Ectodermal cell (in vitro differentiated cells): Measurements from ENCODE around the gene OR14K1. TPM values are rescaled to one million over a fixed set of nuclear protein-coding genes. Genes with fewer than 3 reads are reported as not detected.
"Not testable (repeated sequence)": the region's sequence is repeated elsewhere in the genome, so short reads cannot be mapped to it uniquely, and the experiment has no call there.

Experiments
- H3K27ac ChIP-seq: 2 replicates; pipeline ENCODE4 v1.7.0; 2013; ENCODE audit warnings: mild to moderate bottlenecking, low read depth, low read length; ENCODE audit not compliant: insufficient read depth, poor library complexity, severe bottlenecking
- H3K27me3 ChIP-seq: 2 replicates; pipeline ENCODE4 v1.7.0; 2013; ENCODE audit warnings: mild to moderate bottlenecking, low read length; ENCODE audit not compliant: insufficient read depth, control insufficient read depth, poor library complexity, severe bottlenecking
- H3K36me3 ChIP-seq: one replicate; pipeline ENCODE4 v1.7.0; 2013; ENCODE audit warnings: low read length; ENCODE audit not compliant: control insufficient read depth, insufficient read depth
- H3K4me1 ChIP-seq: one replicate; pipeline ENCODE4 v1.7.0; 2013; ENCODE audit warnings: low read length; ENCODE audit not compliant: control insufficient read depth, insufficient read depth
- H3K4me3 ChIP-seq: 2 replicates; pipeline ENCODE4 v1.7.0; 2013; ENCODE audit warnings: low read depth, low read length, control low read depth; ENCODE audit not compliant: insufficient read depth
- H3K9me3 ChIP-seq: 2 replicates; pipeline ENCODE4 v1.7.0; 2013; ENCODE audit warnings: mild to moderate bottlenecking, low read length, moderate library complexity; ENCODE audit not compliant: control insufficient read depth
- WGBS, 2 experiments: methylation state at CpG; one replicate each; pipeline ENCODE4 v1.1.7; 2013; ENCODE audit warnings: missing lambda C conversion rate in 2 of 2; 5-methylcytosine and 5-hydroxymethylcytosine counted together
- polyA plus RNA-seq, 4 experiments: library from polyadenylated mRNA; stranded (reverse); fragments of 50-300 nt; gene quantifications; one replicate each; pipeline ENCODE4 v1.2.3, GENCODE V29; 2013

The OR14K1 gene, protein sequence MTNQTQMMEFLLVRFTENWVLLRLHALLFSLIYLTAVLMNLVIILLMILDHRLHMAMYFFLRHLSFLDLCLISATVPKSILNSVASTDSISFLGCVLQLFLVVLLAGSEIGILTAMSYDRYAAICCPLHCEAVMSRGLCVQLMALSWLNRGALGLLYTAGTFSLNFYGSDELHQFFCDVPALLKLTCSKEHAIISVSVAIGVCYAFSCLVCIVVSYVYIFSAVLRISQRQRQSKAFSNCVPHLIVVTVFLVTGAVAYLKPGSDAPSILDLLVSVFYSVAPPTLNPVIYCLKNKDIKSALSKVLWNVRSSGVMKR
- polyA plus RNA-seq (2013, experiment 1 of 4), result not detected
- not detected for polyA plus RNA-seq (2013, experiment 2 of 4)
- not detected for polyA plus RNA-seq (2013, experiment 3 of 4)
- not detected for polyA plus RNA-seq (2013, experiment 4 of 4)

DNA sequence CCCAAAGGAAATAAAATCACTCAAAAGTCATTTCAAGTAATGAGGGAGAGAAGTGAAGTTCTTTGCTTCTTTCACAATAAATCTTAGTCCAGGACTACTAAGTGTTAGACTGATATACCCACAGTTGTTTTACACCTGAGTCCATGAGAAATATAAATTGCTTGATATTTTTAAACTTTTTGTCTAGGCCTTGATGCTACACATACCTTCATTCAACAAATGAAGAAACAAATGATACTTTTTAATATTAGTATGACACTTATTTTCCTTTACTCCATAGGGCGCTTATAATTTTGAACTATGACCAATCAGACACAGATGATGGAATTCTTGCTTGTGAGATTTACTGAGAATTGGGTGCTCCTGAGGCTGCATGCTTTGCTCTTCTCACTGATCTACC lies at the start of gene OR14K1:
OR14K1 (plus strand) TSS at position 301 of the 400 bp plus-strand sequence; CDS start at position 301, 0 bp downstream.
- Histone ChIP-seq H3K9me3 (peaks cover 11% of the 10 kb centered on the region), H3K27ac (no peak within 1 kb of the TSS), H3K4me1 (no peaks in the 10 kb centered on the region), H3K27me3 (no peaks in the 10 kb centered on the region), H3K4me3 (no peak within 1 kb of the TSS), H3K36me3 (no peaks in the 10 kb centered on the region)
- WGBS, 2 experiments, result 83 to 100% methylated on average over 1 of the region's 1 CpG

DNA sequence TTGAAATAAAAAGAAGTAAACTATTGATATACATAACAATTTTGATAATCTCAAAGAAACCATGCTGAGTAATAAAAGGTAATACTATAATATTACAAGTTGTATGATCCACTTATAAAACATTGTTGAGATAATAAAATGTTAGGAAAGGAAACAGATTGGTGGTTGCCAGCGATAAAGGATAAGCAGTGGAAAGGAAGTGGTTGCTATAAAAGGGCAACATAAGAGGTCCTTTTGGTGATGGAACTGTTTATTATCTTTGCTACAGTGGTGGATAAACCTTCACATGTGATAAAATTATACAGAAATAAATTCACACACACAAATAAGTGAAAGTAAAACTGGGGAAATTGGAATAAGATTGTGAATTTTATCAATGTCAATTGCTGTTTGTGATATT lies 37.1 kb upstream of the OR14K1 start:
- peaks cover 2% of the 10 kb centered on the region for H3K9me3 ChIP-seq
- no peaks in the 10 kb centered on the region for H3K36me3 ChIP-seq
- no peaks in the 10 kb centered on the region for H3K4me1 ChIP-seq
- no peak overlapping the region for H3K4me3 ChIP-seq
- H3K27me3 ChIP-seq, result no peaks in the 10 kb centered on the region
- WGBS, 2 experiments, result 85% methylated on average over 1 of the region's 1 CpG
- H3K27ac ChIP-seq, result no peak overlapping the region

DNA sequence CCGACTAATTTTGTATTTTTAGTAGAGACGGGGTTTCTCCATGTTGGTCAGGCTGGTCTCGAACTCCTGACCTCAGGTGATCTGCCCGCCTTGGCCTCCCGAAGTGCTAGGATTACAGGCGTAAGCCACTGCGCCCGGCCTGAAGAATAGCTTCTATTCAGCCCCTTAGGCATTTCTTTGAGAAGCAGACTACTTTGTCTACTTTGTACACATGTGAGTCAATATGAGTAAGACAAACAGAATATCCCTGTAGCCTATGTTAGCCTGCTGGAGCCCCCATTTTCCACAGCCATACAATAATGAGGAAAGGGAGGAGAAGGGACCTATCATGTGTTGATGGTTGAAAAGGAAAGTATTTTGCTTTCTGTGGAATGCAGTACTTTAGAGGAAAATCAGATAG lies 27.7 kb upstream of the OR14K1 start:
- H3K9me3 ChIP-seq, H3K4me1 ChIP-seq, H3K4me3 ChIP-seq, H3K27ac ChIP-seq, H3K27me3 ChIP-seq, H3K36me3 ChIP-seq: not testable (repeated sequence)
- WGBS, 2 experiments, result 85 to 91% methylated on average over 8 of the region's 8 CpGs

DNA sequence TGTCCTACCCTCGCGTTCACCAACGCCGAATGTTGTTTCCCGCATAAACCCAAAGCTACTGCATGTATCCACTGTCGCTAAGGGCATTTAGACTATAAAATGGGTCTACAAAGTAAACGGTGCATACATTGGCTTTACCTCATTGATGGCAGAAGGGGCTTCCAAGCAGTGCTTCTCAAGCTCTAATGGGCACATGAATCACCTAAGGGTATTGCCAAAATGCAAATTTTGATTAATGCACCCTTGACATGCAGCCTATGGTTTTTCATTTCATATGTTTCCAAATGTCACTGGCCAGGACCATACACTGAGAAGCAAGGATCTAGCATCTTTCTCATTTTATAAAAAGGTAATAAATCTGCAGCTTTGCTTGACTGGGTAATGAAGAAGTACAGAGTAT lies 24.7 kb upstream of the OR14K1 start:
- no peaks in the 10 kb centered on the region for H3K9me3 ChIP-seq
- 92 to 93% methylated on average over 7 of the region's 7 CpGs for WGBS, 2 experiments

DNA sequence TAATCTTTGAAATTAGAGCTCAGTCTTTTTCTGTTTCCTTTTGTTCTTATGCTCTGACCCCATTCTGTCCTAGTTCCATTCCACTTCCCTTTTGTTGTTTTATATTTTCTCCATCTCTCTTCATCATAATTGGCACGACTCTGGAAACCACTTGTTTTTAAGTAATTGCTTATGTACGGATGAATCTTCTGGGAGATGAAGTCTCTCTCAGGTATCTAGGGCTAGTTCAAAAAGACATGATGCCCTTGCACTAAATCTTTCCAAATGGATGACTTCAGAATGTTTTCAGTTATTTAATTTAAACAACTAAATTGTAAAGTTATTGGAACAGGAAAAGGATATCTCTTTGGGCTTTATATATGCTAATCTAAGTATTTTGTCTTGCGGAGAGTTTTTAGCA lies 21.9 kb upstream of the OR14K1 start, which contains the start of gene OR6F1:
OR6F1 (minus strand) TSS at position 101 of the 400 bp plus-strand sequence. CDS start 3,891 bp downstream, outside the sequence.
- Histone ChIP-seq H3K4me3 (no peak within 1 kb of the TSS), H3K9me3 (no peaks in the 10 kb centered on the region), H3K4me1 (no peaks in the 10 kb centered on the region), H3K27me3 (no peaks in the 10 kb centered on the region), H3K36me3 (no peaks in the 10 kb centered on the region), H3K27ac (no peak within 1 kb of the TSS)
- 56 to 88% methylated on average over 2 to 3 of the region's 3 CpGs for WGBS, 2 experiments

More for the DNA sequence above, 24.7 kb upstream of the OR14K1 start:
- Histone ChIP-seq H3K36me3 (no peaks in the 10 kb centered on the region), H3K4me3 (no peak overlapping the region), H3K4me1 (no peaks in the 10 kb centered on the region), H3K27me3 (no peaks in the 10 kb centered on the region), H3K27ac (no peak overlapping the region)

DNA sequence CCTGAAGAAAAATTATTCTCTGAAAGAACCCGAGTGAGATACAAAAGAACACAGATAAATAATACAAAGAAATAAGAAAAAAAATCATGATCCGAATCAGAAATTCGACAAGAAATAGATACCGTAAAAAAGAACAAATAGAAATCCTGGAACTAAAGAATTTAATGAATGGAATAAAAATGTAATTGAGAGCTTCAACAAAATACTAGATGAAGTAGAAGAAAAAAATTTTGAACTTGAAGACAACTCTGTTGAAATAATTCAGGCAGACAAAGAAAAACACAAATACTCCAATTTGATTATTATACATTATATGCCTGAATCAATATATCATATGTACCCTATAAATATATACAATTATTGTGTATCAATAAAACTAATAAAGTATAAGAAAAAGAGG lies 17.2 kb upstream of the OR14K1 start:
- Histone ChIP-seq H3K4me1 (no peaks in the 10 kb centered on the region), H3K27ac (no peak overlapping the region), H3K27me3 (no peaks in the 10 kb centered on the region), H3K9me3 (no peaks in the 10 kb centered on the region), H3K4me3 (no peak overlapping the region), H3K36me3 (no peaks in the 10 kb centered on the region)
- WGBS, 2 experiments, result 94 to 100% methylated on average over 3 of the region's 4 CpGs

DNA sequence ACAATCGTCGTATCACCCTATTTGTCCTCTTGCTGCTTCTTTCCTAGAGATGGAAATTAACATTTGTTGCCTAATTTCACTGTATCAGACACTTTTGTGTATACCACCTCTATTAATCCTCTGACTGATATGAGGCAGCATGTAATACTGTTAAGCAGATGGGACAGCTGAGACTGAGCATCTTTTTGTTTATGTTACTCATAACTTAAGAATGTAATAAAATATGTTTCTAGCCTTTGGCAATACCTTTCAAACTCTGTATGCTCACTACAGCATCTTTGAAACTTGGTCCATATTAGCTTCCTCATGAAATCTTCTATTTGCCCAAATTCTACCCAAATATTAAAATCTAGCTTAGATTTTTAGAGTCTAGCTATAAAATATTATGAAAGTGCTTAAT lies 2.3 kb downstream of the OR14K1 start:
- H3K9me3 ChIP-seq, result peaks cover 13% of the 10 kb centered on the region
- H3K27me3 ChIP-seq, result no peaks in the 10 kb centered on the region
- no peak overlapping the region for H3K27ac ChIP-seq
- no peaks in the 10 kb centered on the region for H3K36me3 ChIP-seq
- no peaks in the 10 kb centered on the region for H3K4me1 ChIP-seq
- WGBS, 2 experiments, result 79 to 96% methylated on average over 2 of the region's 2 CpGs
- no peak overlapping the region for H3K4me3 ChIP-seq

DNA sequence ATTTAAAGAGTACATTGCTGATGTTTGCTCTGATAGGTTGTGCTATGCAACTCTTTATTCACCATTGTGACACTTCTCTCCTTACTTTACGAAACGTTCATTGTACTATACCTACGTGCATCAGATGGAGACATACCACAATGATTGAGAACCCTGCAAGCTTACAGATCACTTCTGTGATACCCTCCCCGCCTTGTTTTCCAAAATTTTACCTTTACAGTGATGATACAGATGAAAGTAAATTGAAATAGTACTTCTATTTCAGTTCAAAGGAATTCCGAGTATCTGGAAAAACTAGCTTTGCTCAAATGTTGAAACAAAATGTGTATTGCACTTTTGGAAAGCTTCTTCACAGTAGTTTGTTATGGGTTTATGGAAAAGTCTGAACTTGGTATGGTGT lies 3.3 kb downstream of the OR14K1 start:
- 82 to 93% methylated on average over 4 to 5 of the region's 5 CpGs for WGBS, 2 experiments

DNA sequence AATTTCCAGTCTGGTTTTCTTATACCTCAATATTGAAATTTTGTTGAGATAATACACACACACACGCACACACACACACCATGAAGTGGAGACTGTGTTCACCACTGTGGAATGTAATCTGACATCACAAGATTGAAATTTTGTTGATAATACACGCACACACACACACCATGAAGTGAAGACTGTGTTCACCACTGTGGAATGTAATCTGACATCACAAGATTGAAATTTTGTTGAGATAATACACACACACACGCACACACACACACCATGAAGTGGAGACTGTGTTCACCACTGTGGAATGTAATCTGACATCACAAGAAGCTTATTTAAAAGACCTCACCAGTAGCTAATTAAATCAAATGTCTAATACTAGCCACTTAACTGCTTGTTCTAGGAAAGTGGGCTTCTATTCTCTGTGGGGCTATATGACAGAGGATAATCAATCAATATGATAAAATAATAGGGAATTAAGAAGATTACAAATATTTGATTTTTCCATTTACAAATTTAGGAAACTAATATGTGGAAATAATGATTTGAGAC lies 3.9 kb downstream of the OR14K1 start:
- WGBS, 2 experiments, result 60% methylated on average over 3 of the region's 3 CpGs; no CpG with 5 or more reads in 1 of the 2 experiments
- not testable (repeated sequence) for H3K27ac ChIP-seq, H3K4me3 ChIP-seq, H3K27me3 ChIP-seq, H3K4me1 ChIP-seq, H3K36me3 ChIP-seq
- peaks cover 10% of the 10 kb centered on the region for H3K9me3 ChIP-seq

More for the DNA sequence above, 3.3 kb downstream of the OR14K1 start:
- Histone ChIP-seq H3K27ac (no peak overlapping the region), H3K36me3 (no peaks in the 10 kb centered on the region), H3K9me3 (peaks cover 10% of the 10 kb centered on the region), H3K27me3 (no peaks in the 10 kb centered on the region), H3K4me3 (no peak overlapping the region), H3K4me1 (no peaks in the 10 kb centered on the region)

DNA sequence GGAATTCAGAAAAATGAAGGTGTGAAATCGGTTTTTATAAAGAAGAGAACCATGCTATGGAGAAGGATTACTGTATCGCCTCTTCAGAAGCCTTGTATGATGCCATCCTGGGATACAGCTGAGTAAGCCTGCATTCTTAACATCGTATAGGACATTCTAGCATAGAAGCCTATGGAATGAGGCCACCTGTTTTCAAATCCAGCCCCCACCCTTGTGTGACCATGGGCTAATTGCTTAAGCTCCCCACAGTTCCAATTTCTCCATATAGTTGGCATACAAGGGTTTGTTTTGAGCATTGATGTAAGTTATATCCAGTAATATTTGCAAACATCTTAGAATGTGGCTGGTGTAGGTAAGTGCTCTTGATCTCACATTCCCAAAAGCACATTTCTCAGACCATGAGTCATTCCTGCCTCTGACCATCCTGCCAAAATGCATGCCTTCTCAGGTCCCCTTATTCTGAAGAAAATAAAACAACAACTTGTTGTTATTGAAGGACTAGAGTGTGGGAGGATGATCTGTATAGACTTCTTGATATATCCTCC lies 8.0 kb downstream of the OR14K1 start:
- Histone ChIP-seq H3K36me3 (no peaks in the 10 kb centered on the region), H3K9me3 (peaks cover 11% of the 10 kb centered on the region), H3K27ac (no peak overlapping the region), H3K4me1 (no peaks in the 10 kb centered on the region), H3K4me3 (no peak overlapping the region), H3K27me3 (no peaks in the 10 kb centered on the region)
- WGBS, 2 experiments, result 74 to 81% methylated on average over 3 of the region's 3 CpGs
